Measurements from ENCODE around the gene CACNA2D3. TPM values are rescaled to one million over a fixed set of nuclear protein-coding genes. Genes with fewer than 3 reads are reported as not detected.

The CACNA2D3 gene
- polyA plus RNA-seq, 1 donor (not counting 4 experiments of a cell fraction or from before 2014, with no cell fraction given) = 0.08 TPM

- no peak for DNase-seq (ENCODE audit: low read depth, low spot score)
- Histone ChIP-seq H3K9me1 (ENCODE audit: control insufficient read depth, extremely low read depth, insufficient read depth, low read length) (no peaks in the 10 kb centered on the region), H3K4me3 (ENCODE audit: control insufficient read depth in 2 of 3, extremely low read depth in 1 of 3, insufficient read depth in 2 of 3, low read depth in 1 of 3, low read length in 3 of 3) (no peak overlapping the region), H3K9ac (ENCODE audit: control insufficient read depth, extremely low read depth, insufficient read depth, low read length) (no peak overlapping the region), H3K4me1 (ENCODE audit: control insufficient read depth, extremely low read depth, insufficient read depth, low read length) (no peaks in the 10 kb centered on the region), H3K27me3 (ENCODE audit: control insufficient read depth, extremely low read depth, insufficient read depth, low read length) (no peaks in the 10 kb centered on the region), H3K9me3 (ENCODE audit: control insufficient read depth, low read depth, low read length) (no peaks in the 10 kb centered on the region), H4K20me1 (ENCODE audit: control insufficient read depth, extremely low read depth, insufficient read depth, low read length) (no peaks in the 10 kb centered on the region), H3K79me2 (ENCODE audit: control insufficient read depth, insufficient read depth, low read length) (no peaks in the 10 kb centered on the region), H3K36me3 (ENCODE audit: control insufficient read depth in 2 of 2, extremely low read depth in 1 of 2, insufficient read depth in 2 of 2, low read length in 2 of 2) (no peaks in the 10 kb centered on the region), H3K27ac (ENCODE audit: control insufficient read depth, insufficient read depth, low read length) (no peak overlapping the region), H2AFZ (ENCODE audit: control insufficient read depth, low read length) (no peak overlapping the region), H3K4me2 (ENCODE audit: control insufficient read depth, extremely low read depth, insufficient read depth, low read depth, low read length) (no peak overlapping the region)
- no peak for TF ChIP-seq CTCF (optimal IDR thresholded peaks at IDR 0.05 in 1 of 3, IDR thresholded peaks at IDR 0.05 in 1 of 3, conservative IDR thresholded peaks at IDR 0.05 in 1 of 3; ENCODE audit: extremely low read depth in 1 of 3, insufficient read depth in 2 of 3, low read length in 3 of 3)
- TF ChIP-seq EZH2 (IDR thresholded peaks at IDR 0.05; ENCODE audit: low read length) = no peak
- dilution Hi-C loops (cut with MboI; ENCODE audit: extremely low pct_ligation_motif_present, low sequenced_read_pairs) = no loop called here
- no peak for FAIRE-seq
Measured at GRCh38 chr3:54819946-54820345, 697.6 kb downstream of the CACNA2D3 start.

GRCh38 chr3:54822206-54822605, 699.9 kb downstream of the CACNA2D3 start:
- Histone ChIP-seq H3K27ac (ENCODE audit: control insufficient read depth, insufficient read depth, low read length) (no peak overlapping the region), H3K9ac (ENCODE audit: control insufficient read depth, extremely low read depth, insufficient read depth, low read length) (no peak overlapping the region), H3K4me1 (ENCODE audit: control insufficient read depth, extremely low read depth, insufficient read depth, low read length) (no peaks in the 10 kb centered on the region), H3K9me3 (ENCODE audit: control insufficient read depth, low read depth, low read length) (no peaks in the 10 kb centered on the region), H3K4me2 (ENCODE audit: control insufficient read depth, extremely low read depth, insufficient read depth, low read depth, low read length) (no peak overlapping the region), H3K27me3 (ENCODE audit: control insufficient read depth, extremely low read depth, insufficient read depth, low read length) (no peaks in the 10 kb centered on the region), H3K4me3 (ENCODE audit: control insufficient read depth in 2 of 3, extremely low read depth in 1 of 3, insufficient read depth in 2 of 3, low read depth in 1 of 3, low read length in 3 of 3) (no peak overlapping the region), H4K20me1 (ENCODE audit: control insufficient read depth, extremely low read depth, insufficient read depth, low read length) (no peaks in the 10 kb centered on the region), H3K79me2 (ENCODE audit: control insufficient read depth, insufficient read depth, low read length) (no peaks in the 10 kb centered on the region), H2AFZ (ENCODE audit: control insufficient read depth, low read length) (no peak overlapping the region), H3K9me1 (ENCODE audit: control insufficient read depth, extremely low read depth, insufficient read depth, low read length) (no peaks in the 10 kb centered on the region), H3K36me3 (ENCODE audit: control insufficient read depth in 2 of 2, extremely low read depth in 1 of 2, insufficient read depth in 2 of 2, low read length in 2 of 2) (no peaks in the 10 kb centered on the region)
- DNase-seq (ENCODE audit: low read depth, low spot score) (no peak), FAIRE-seq (no peak)
- no peak for TF ChIP-seq EZH2 (IDR thresholded peaks at IDR 0.05; ENCODE audit: low read length)
- dilution Hi-C loops (cut with MboI; ENCODE audit: extremely low pct_ligation_motif_present, low sequenced_read_pairs) = no loop called here

GRCh38 chr3:54826251-54826691, 703.9 kb downstream of the CACNA2D3 start:
- Histone ChIP-seq H4K20me1 (ENCODE audit: control insufficient read depth, extremely low read depth, insufficient read depth, low read length) (no peaks in the 10 kb centered on the region), H3K9ac (ENCODE audit: control insufficient read depth, extremely low read depth, insufficient read depth, low read length) (no peak overlapping the region), H3K4me1 (ENCODE audit: control insufficient read depth, extremely low read depth, insufficient read depth, low read length) (no peaks in the 10 kb centered on the region), H3K79me2 (ENCODE audit: control insufficient read depth, insufficient read depth, low read length) (no peaks in the 10 kb centered on the region), H2AFZ (ENCODE audit: control insufficient read depth, low read length) (no peak overlapping the region), H3K36me3 (ENCODE audit: control insufficient read depth in 2 of 2, extremely low read depth in 1 of 2, insufficient read depth in 2 of 2, low read length in 2 of 2) (no peaks in the 10 kb centered on the region), H3K9me3 (ENCODE audit: control insufficient read depth, low read depth, low read length) (no peaks in the 10 kb centered on the region), H3K9me1 (ENCODE audit: control insufficient read depth, extremely low read depth, insufficient read depth, low read length) (no peaks in the 10 kb centered on the region), H3K27ac (ENCODE audit: control insufficient read depth, insufficient read depth, low read length) (no peak overlapping the region), H3K4me2 (ENCODE audit: control insufficient read depth, extremely low read depth, insufficient read depth, low read depth, low read length) (no peak overlapping the region), H3K27me3 (ENCODE audit: control insufficient read depth, extremely low read depth, insufficient read depth, low read length) (no peaks in the 10 kb centered on the region), H3K4me3 (ENCODE audit: control insufficient read depth in 2 of 3, extremely low read depth in 1 of 3, insufficient read depth in 2 of 3, low read depth in 1 of 3, low read length in 3 of 3) (no peak overlapping the region)
- DNase-seq (ENCODE audit: low read depth, low spot score) = no peak
- no peak for TF ChIP-seq EZH2 (IDR thresholded peaks at IDR 0.05; ENCODE audit: low read length)
- no peak for FAIRE-seq
- dilution Hi-C loops (cut with MboI; ENCODE audit: extremely low pct_ligation_motif_present, low sequenced_read_pairs) = no loop called here
